NCI-H526 treated with DMSO at 0.1 percent for 48 hours (cell line): Measurements from ENCODE around the gene TLNRD1.

Experiments
- DNase-seq: peaks from one replicate; lab custom pipeline; 2025; lab: John Stamatoyannopoulos, UW

The TLNRD1 gene

GRCh38 chr15:81029414-81030300, 28.9 kb downstream of the TLNRD1 start:
- DNase-seq, result no peak

- no peak for DNase-seq
Observed at GRCh38 chr15:81030301-81030750, 29.6 kb downstream of the TLNRD1 start.

GRCh38 chr15:81031203-81031602, 30.5 kb downstream of the TLNRD1 start:
- no peak for DNase-seq

- DNase-seq, result no peak
Observed at GRCh38 chr15:81032355-81032754, 31.6 kb downstream of the TLNRD1 start.

GRCh38 chr15:81032818-81033217, 32.1 kb downstream of the TLNRD1 start:
- DNase-seq, result no peak

- DNase-seq, result no peak
Observed at GRCh38 chr15:81033508-81033907, 32.8 kb downstream of the TLNRD1 start.

- DNase-seq, result no peak
Observed at GRCh38 chr15:81037952-81038743, 37.4 kb downstream of the TLNRD1 start.

GRCh38 chr15:81038975-81039607, 38.4 kb downstream of the TLNRD1 start:
- DNase-seq, result no peak

GRCh38 chr15:81040757-81041156, 40.0 kb downstream of the TLNRD1 start:
- DNase-seq, result no peak

- no peak for DNase-seq
Observed at GRCh38 chr15:81043281-81043934, 42.7 kb downstream of the TLNRD1 start.

GRCh38 chr15:81043935-81044575, 43.3 kb downstream of the TLNRD1 start:
- no peak for DNase-seq

GRCh38 chr15:81046290-81046689, 45.6 kb downstream of the TLNRD1 start:
- DNase-seq, result no peak

GRCh38 chr15:81047928-81048327, 47.2 kb downstream of the TLNRD1 start:
- DNase-seq, result no peak

- DNase-seq, result no peak
Observed at GRCh38 chr15:81049835-81050234, 49.1 kb downstream of the TLNRD1 start.

- no peak for DNase-seq
Observed at GRCh38 chr15:81050259-81050658, 49.5 kb downstream of the TLNRD1 start.

- no peak for DNase-seq
Observed at GRCh38 chr15:81050805-81051204, 50.1 kb downstream of the TLNRD1 start.

GRCh38 chr15:81052046-81052445, 51.3 kb downstream of the TLNRD1 start:
- DNase-seq, result no peak

GRCh38 chr15:81053621-81054020, 52.9 kb downstream of the TLNRD1 start:
- no peak for DNase-seq

GRCh38 chr15:81054236-81054635, 53.5 kb downstream of the TLNRD1 start:
- no peak for DNase-seq
